HepG2 (cell line): ENCODE measurements around the gene NKD2. TPM values are rescaled to one million over a fixed set of nuclear protein-coding genes. Genes with fewer than 3 reads are reported as not detected.

Experiments
- ATAC-seq: fragments of 200-7000 bp; cut with Tn5 transposase; 3 replicates; pipeline ENCODE4 v1.9.1; 2020; ENCODE audit warnings: mild to moderate bottlenecking, moderate library complexity
- BruUV-seq: library from RNA; stranded (reverse); fragments of 400-500 nt; replicated peaks from 2 replicates; lab custom pipeline; 2021; lab: Mats Ljungman, UMichigan
- CTCF ChIA-PET: fragments of 300-600 bp; formaldehyde crosslinking; extraction: SDS; loops from one replicate; lab custom pipeline; 2021; ENCODE audit warnings: low total read pairs, inconsistent platforms, low intra/inter-chr PET ratio; lab: Yijun Ruan, JAX
- POLR2A ChIA-PET: fragments of 350-600 bp; sonication (Branson Sonifier 250); formaldehyde crosslinking; loops from one replicate; lab custom pipeline; 2020; ENCODE audit warnings: antibody characterized with exemption, inconsistent platforms; lab: Yijun Ruan, JAX
- DNase-seq: peaks from one replicate; pipeline ENCODE4 v3.0.0-alpha.2; 2015; ENCODE audit warnings: low spot score
- FAIRE-seq: peaks from 3 replicates; lab custom pipeline; 2011; peaks lifted over from hg19 to GRCh38; lab: Jason Lieb, UNC
- H2AFZ ChIP-seq: one replicate; pipeline ENCODE4 v1.6.1; 2011; ENCODE audit warnings: low read length, inconsistent platforms
- H3K27ac ChIP-seq: fragments of 300-600 bp; 3 replicates; pipeline ENCODE4 v1.8.0; 2011; ENCODE audit warnings: mixed run types, mild to moderate bottlenecking, mixed read lengths, low read length, inconsistent platforms; ENCODE audit not compliant: insufficient read depth; ENCODE audit errors: extremely low read length
- H3K27me3 ChIP-seq, 2 experiments: fragments of 200-600 bp in 1 of 2; 2 replicates in 1 of 2; 3 replicates in 1 of 2; pipeline versions ENCODE4 v1.6.0 to v1.8.0; 2011; ENCODE audit warnings: low read length in 2 of 2, mild to moderate bottlenecking in 2 of 2, moderate library complexity in 2 of 2, inconsistent platforms in 1 of 2; ENCODE audit not compliant: insufficient read depth in 2 of 2, control insufficient read depth in 1 of 2
- H3K36me3 ChIP-seq, 2 experiments: fragments of 200-600 bp in 1 of 2; replicated peaks in 1 of 2; 2 replicates in 1 of 2; 3 replicates in 1 of 2; pipeline versions ENCODE4 v1.5.1 to v1.8.0; 2011; ENCODE audit warnings: low read length in 2 of 2, inconsistent platforms in 1 of 2; ENCODE audit not compliant: insufficient read depth in 2 of 2, control insufficient read depth in 1 of 2
- H3K4me1 ChIP-seq: 2 replicates; pipeline ENCODE4 v1.5.1; 2012; ENCODE audit warnings: low read length, inconsistent platforms; ENCODE audit not compliant: insufficient read depth
- H3K4me2 ChIP-seq: 2 replicates; pipeline ENCODE4 v1.6.0; 2011; ENCODE audit warnings: low read depth, low read length, inconsistent platforms
- H3K4me3 ChIP-seq, 3 experiments: fragments of 200-600 bp in 1 of 3; sonication (generic), shearing (Covaris generic) in 1 of 3; replicated peaks in 1 of 3; 2 replicates each; pipeline ENCODE4 v1.5.1; 2011 to 2016; ENCODE audit warnings: low read length in 3 of 3, inconsistent platforms in 2 of 3, low read depth in 2 of 3, mild to moderate bottlenecking in 2 of 3, control low read depth in 1 of 3, mixed read lengths in 1 of 3; ENCODE audit not compliant: insufficient read depth in 1 of 3
- H3K79me2 ChIP-seq: one replicate; pipeline ENCODE4 v1.6.1; 2011; ENCODE audit warnings: low read length, inconsistent platforms; ENCODE audit not compliant: insufficient read depth
- H3K9ac ChIP-seq: 2 replicates; pipeline ENCODE4 v1.6.0; 2011; ENCODE audit warnings: mild to moderate bottlenecking, low read depth, low read length, inconsistent platforms; ENCODE audit not compliant: insufficient read depth
- H3K9me3 ChIP-seq: 2 replicates; pipeline ENCODE4 v1.5.1; 2012; ENCODE audit warnings: mild to moderate bottlenecking, low read length
- H4K20me1 ChIP-seq: 2 replicates; pipeline ENCODE4 v1.6.0; 2011; ENCODE audit warnings: inconsistent platforms, mild to moderate bottlenecking, low read length, moderate library complexity; ENCODE audit not compliant: insufficient read depth
- AGO2 ChIP-seq: fragments of 200-400 bp; formaldehyde crosslinking; optimal IDR thresholded peaks from 2 replicates; pipeline ENCODE3; 2017; ENCODE audit warnings: mild to moderate bottlenecking, low read depth, low read length, moderate library complexity
- CC2D1A ChIP-seq: sonication (generic); formaldehyde crosslinking; IDR thresholded peaks from 2 replicates; pipeline ENCODE4 v1.8.1; 2023; ENCODE audit warnings: mild to moderate bottlenecking, missing genetic modification reagents
- FOXO1 ChIP-seq: sonication (generic); formaldehyde crosslinking; IDR thresholded peaks from 2 replicates; pipeline ENCODE4 v1.4.0; 2020; ENCODE audit warnings: missing genetic modification reagents
- GMEB1 ChIP-seq: sonication (generic); formaldehyde crosslinking; IDR thresholded peaks from 2 replicates; pipeline ENCODE4 v1.5.1; 2020; ENCODE audit warnings: missing genetic modification reagents, mild to moderate bottlenecking, borderline replicate concordance
- MED1 ChIP-seq: sonication (generic); formaldehyde crosslinking; IDR thresholded peaks from 2 replicates; pipeline ENCODE4 v1.4.0; 2020; ENCODE audit warnings: missing genetic modification reagents
- UBTF ChIP-seq: sonication (generic); formaldehyde crosslinking; IDR thresholded peaks from 2 replicates; pipeline ENCODE4 v1.4.0; 2020; ENCODE audit warnings: mild to moderate bottlenecking, missing genetic modification reagents
- ZBTB7B ChIP-seq: sonication (generic); formaldehyde crosslinking; IDR thresholded peaks from 2 replicates; pipeline ENCODE4 v1.4.0; 2020; ENCODE audit warnings: missing genetic modification reagents
- ZNF207 ChIP-seq: fragments of 450-650 bp; IDR thresholded peaks from 2 replicates; pipeline ENCODE4 v1.6.1; 2016; ENCODE audit warnings: antibody characterized with exemption, borderline replicate concordance
- WGBS: methylation state at CpG from one replicate; pipeline ENCODE4 v1.1.6; 2017; ENCODE audit warnings: low lambda C conversion rate; 5-methylcytosine and 5-hydroxymethylcytosine counted together
- in situ Hi-C: cut with HindIII; loops from 2 replicates; pipeline ENCODE4 v1.10.0; 2017; ENCODE audit warnings: low pct_unique_long_range_greater_than_20kb; ENCODE audit not compliant: extremely low pct_ligation_motif_present
- intact Hi-C: fragments of 100-400 bp; cut with micrococcal nuclease; formaldehyde crosslinking; loops from one replicate; pipeline ENCODE4 v1.10.0; 2022; ENCODE audit not compliant: unreplicated experiment
- polyA plus RNA-seq, 8 experiments: library from polyadenylated mRNA; depleted of rRNA in 3 of 8; stranded (reverse) in 7 of 8; unstranded in 1 of 8; fragments of >200 nt; fragmentation: Illumina TruSeq in 4 of 8; extraction: Trizol in 4 of 8; gene quantifications; 2 replicates each; pipeline versions ENCODE4 v1.2.1 to v1.2.3, GENCODE V29; 2011 to 2016; ENCODE audit warnings: low read depth in 4 of 8, missing spikeins in 1 of 8, mixed read lengths in 1 of 8; ENCODE audit not compliant: insufficient read depth in 1 of 8
- total RNA-seq, 5 experiments: library from RNA; depleted of rRNA; stranded (reverse); fragments of >200 nt; fragmentation: Illumina TruSeq; extraction: Trizol; gene quantifications; 2 replicates each; pipeline ENCODE4 v1.2.3, GENCODE V29; 2016; ENCODE audit warnings: low read depth in 1 of 5

The NKD2 gene
- total and polyA plus RNA-seq, 2 of the 13 experiments (the other 11 are each of a cell fraction or from before 2014, with no cell fraction given): 0.53 to 0.82 TPM

- ATAC-seq: no peak
- FAIRE-seq: no peak
- Histone ChIP-seq H3K4me2 (no peak overlapping the region), H3K4me3 (no peak overlapping the region), H4K20me1 (no peaks in the 10 kb centered on the region), H3K9ac (no peak overlapping the region), H3K4me1 (no peaks in the 10 kb centered on the region), H3K79me2 (no peaks in the 10 kb centered on the region), H3K27ac (no peak overlapping the region), H3K36me3 (peaks cover 27 to 65% of the 10 kb centered on the region in 2 experiments; a peak in 4 of 5 replicates), H3K27me3 (no peaks in the 10 kb centered on the region), H3K9me3 (no peaks in the 10 kb centered on the region), H2AFZ (no peak overlapping the region)
- BruUV-seq: no TSS peak
- intact Hi-C loops: no loop called here
- no peak for DNase-seq
- CTCF ChIA-PET: no interaction called here
- in situ Hi-C loops: no loop called here
- POLR2A ChIA-PET: no interaction called here
- WGBS: 97% methylated on average over 53 of the region's 56 CpGs
- TF ChIP-seq ZBTB7B (CRISPR knock-in tag) (no peak), AGO2 (peak; percentile 86), GMEB1 (CRISPR knock-in tag) (no peak), CC2D1A (CRISPR knock-in tag) (no peak), UBTF (CRISPR knock-in tag) (no peak), MED1 (CRISPR knock-in tag) (no peak), FOXO1 (CRISPR knock-in tag) (no peak), ZNF207 (no peak)
These were observed 55.2 kb downstream of the NKD2 start for GRCh38 chr5:1063661-1064382.
